Measurements from ENCODE around the gene RNF207. TPM values are rescaled to one million over a fixed set of nuclear protein-coding genes. Genes with fewer than 3 reads are reported as not detected.
"Not testable (repeated sequence)": the region's sequence is repeated elsewhere in the genome, so short reads cannot be mapped to it uniquely, and the experiment has no call there.

The RNF207 gene
- total and polyA plus RNA-seq, 4 donors = 8.0 to 14.4 (median 12.3) TPM

GRCh38 chr1:6212193-6212959 lies 6.5 kb downstream of the RNF207 start:
- Histone ChIP-seq H3K4me1 (ENCODE audit: control insufficient read depth in 5 of 5, insufficient read depth in 5 of 5, low read length in 5 of 5) (peaks cover 0 to 9% (median 0%) of the 10 kb centered on the region in 5 donors), H3K27me3 (ENCODE audit: control insufficient read depth in 3 of 3, insufficient read depth in 3 of 3, low read length in 2 of 3) (peaks cover 0 to 7% (median 4%) of the 10 kb centered on the region in 3 donors), H3K9ac (ENCODE audit: insufficient read depth in 1 of 2, low read length in 2 of 2) (no peak overlapping the region), H3K27ac (ENCODE audit: low read depth in 1 of 2, low read length in 1 of 2) (no peak overlapping the region), H3K36me3 (ENCODE audit: control insufficient read depth in 4 of 4, insufficient read depth in 4 of 4, low read length in 4 of 4) (no peaks in the 10 kb centered on the region), H3K9me3 (ENCODE audit: control insufficient read depth in 4 of 4, insufficient read depth in 3 of 4, low read length in 3 of 4) (no peaks in the 10 kb centered on the region), H3K4me3 (no peak overlapping the region)
- DNase-seq = no peak
- 62 to 76% methylated on average over 20 of the region's 20 CpGs for WGBS, 2 donors
- ATAC-seq (ENCODE audit: insufficient read depth, low FRiP score) = no peak
- TF ChIP-seq CTCF (IDR thresholded peaks at IDR 0.05; ENCODE audit: control extremely low read depth, extremely low read depth) = no peak

- WGBS, 2 donors = 75 to 82% methylated on average over 16 of the region's 16 CpGs
- no peak for ATAC-seq (ENCODE audit: insufficient read depth, low FRiP score)
- Histone ChIP-seq H3K4me1 (ENCODE audit: control insufficient read depth in 5 of 5, insufficient read depth in 5 of 5, low read length in 5 of 5) (peaks cover 0 to 3% (median 0%) of the 10 kb centered on the region in 5 donors), H3K27ac (ENCODE audit: low read depth in 1 of 2, low read length in 1 of 2) (no peak overlapping the region), H3K9me3 (ENCODE audit: control insufficient read depth in 4 of 4, insufficient read depth in 3 of 4, low read length in 3 of 4) (no peaks in the 10 kb centered on the region), H3K36me3 (ENCODE audit: control insufficient read depth in 4 of 4, insufficient read depth in 4 of 4, low read length in 4 of 4) (peaks cover 0 to 10% (median 7%) of the 10 kb centered on the region in 4 donors), H3K27me3 (ENCODE audit: control insufficient read depth in 3 of 3, insufficient read depth in 3 of 3, low read length in 2 of 3) (no peaks in the 10 kb centered on the region), H3K4me3 (no peak overlapping the region), H3K9ac (ENCODE audit: insufficient read depth in 1 of 2, low read length in 2 of 2) (no peak overlapping the region)
- peak; percentile 38 to 52 (median 51) for DNase-seq
- no peak for TF ChIP-seq CTCF (IDR thresholded peaks at IDR 0.05; ENCODE audit: control extremely low read depth, extremely low read depth)
Measured at GRCh38 chr1:6218375-6219164, 12.7 kb downstream of the RNF207 start.

- H3K27me3 ChIP-seq (ENCODE audit: control insufficient read depth in 3 of 3, insufficient read depth in 3 of 3, low read length in 2 of 3); DNase-seq; H3K9me3 ChIP-seq (ENCODE audit: control insufficient read depth in 4 of 4, insufficient read depth in 3 of 4, low read length in 3 of 4); H3K27ac ChIP-seq (ENCODE audit: low read depth in 1 of 2, low read length in 1 of 2); ATAC-seq (ENCODE audit: insufficient read depth, low FRiP score); H3K4me3 ChIP-seq; H3K9ac ChIP-seq (ENCODE audit: insufficient read depth in 1 of 2, low read length in 2 of 2); H3K4me1 ChIP-seq (ENCODE audit: control insufficient read depth in 5 of 5, insufficient read depth in 5 of 5, low read length in 5 of 5): not testable (repeated sequence)
- peaks cover 0 to 17% (median 13%) of the 10 kb centered on the region in 4 donors for H3K36me3 ChIP-seq (ENCODE audit: control insufficient read depth in 4 of 4, insufficient read depth in 4 of 4, low read length in 4 of 4)
- 86 to 92% methylated on average over 11 of the region's 11 CpGs for WGBS, 2 donors
Measured at GRCh38 chr1:6219641-6220040, 13.7 kb downstream of the RNF207 start.

- Histone ChIP-seq H3K27me3 (ENCODE audit: control insufficient read depth in 3 of 3, insufficient read depth in 3 of 3, low read length in 2 of 3) (no peaks in the 10 kb centered on the region), H3K4me3 (no peak overlapping the region), H3K9ac (ENCODE audit: insufficient read depth in 1 of 2, low read length in 2 of 2) (no peak overlapping the region), H3K36me3 (ENCODE audit: control insufficient read depth in 4 of 4, insufficient read depth in 4 of 4, low read length in 4 of 4) (peaks cover 0 to 21% (median 16%) of the 10 kb centered on the region in 4 donors), H3K9me3 (ENCODE audit: control insufficient read depth in 4 of 4, insufficient read depth in 3 of 4, low read length in 3 of 4) (no peaks in the 10 kb centered on the region), H3K4me1 (ENCODE audit: control insufficient read depth in 5 of 5, insufficient read depth in 5 of 5, low read length in 5 of 5) (peaks cover 0 to 3% (median 0%) of the 10 kb centered on the region in 5 donors), H3K27ac (ENCODE audit: low read depth in 1 of 2, low read length in 1 of 2) (no peak overlapping the region)
- WGBS, 2 donors = 78 to 86% methylated on average over 8 of the region's 8 CpGs
- ATAC-seq (ENCODE audit: insufficient read depth, low FRiP score) = no peak
- peak in 1 of 3 donors; percentile 39 for DNase-seq
- no peak for TF ChIP-seq CTCF (IDR thresholded peaks at IDR 0.05; ENCODE audit: control extremely low read depth, extremely low read depth)
Measured at GRCh38 chr1:6220236-6220635, 14.3 kb downstream of the RNF207 start.
